Pancreas (tissue), 10 donors: ENCODE results near the gene SMARCA2. TPM values are rescaled to one million over a fixed set of nuclear protein-coding genes. Genes with fewer than 3 reads are reported as not detected.

Experiments used
- ATAC-seq, 4 donors: fragments of 200-7000 bp; cut with Tn5 transposase; one replicate each; pipeline versions ENCODE4 v1.8.0 to v1.9.1; 2020; ENCODE audit warnings: mild to moderate bottlenecking in 4 of 4, moderate library complexity in 4 of 4
- DNase-seq, 6 donors: peaks; one replicate each; pipeline ENCODE4 v3.0.0-alpha.2; 2020
- FAIRE-seq: peaks from 2 replicates; lab custom pipeline; 2012; peaks lifted over from hg19 to GRCh38; lab: Jason Lieb, UNC
- H3K27ac ChIP-seq, 4 donors: fragments of 200-600 bp; sonication (generic); 1 replicate in 3 of 4; 2 replicates in 1 of 4; pipeline versions ENCODE4 v1.5.0 to v1.8.0; 2020
- H3K27me3 ChIP-seq, 4 donors: fragments of 200-600 bp; one replicate each; pipeline ENCODE4 v1.8.0; 2021
- H3K36me3 ChIP-seq, 3 donors: fragments of 200-600 bp; sonication (generic) in 1 of 3; one replicate each; pipeline versions ENCODE4 v1.5.0 to v1.8.0; 2020 to 2021
- H3K4me1 ChIP-seq, 3 donors: fragments of 200-600 bp; one replicate each; pipeline ENCODE4 v1.8.0; 2021
- H3K4me3 ChIP-seq, 4 donors: fragments of 200-600 bp; sonication (generic) in 2 of 4; one replicate each; pipeline versions ENCODE4 v1.5.0 to v1.8.0; 2020 to 2021
- H3K9me3 ChIP-seq, 4 donors: fragments of 200-600 bp; one replicate each; pipeline ENCODE4 v1.8.0; 2021
- WGBS, 2 donors: extraction: QIAGEN DNeasy Blood & Tissue Kit; methylation state at CpG; one replicate each; pipeline ENCODE4 v1.1.7; 2013; 5-methylcytosine and 5-hydroxymethylcytosine counted together
- intact Hi-C, 3 donors: fragments of 100-400 bp; cut with DNase I; formaldehyde crosslinking; loops; one replicate each; pipeline versions ENCODE4 v1.11.1 to v1.14.2; 2022
- polyA plus RNA-seq, 2 donors: library from polyadenylated mRNA; stranded (reverse); fragments of 200-250 nt; gene quantifications; one replicate each; pipeline ENCODE4 v1.2.3, GENCODE V29; 2013
- total RNA-seq, 6 donors: library from RNA; stranded (reverse); fragmentation: NEBNext Ultra II Directional in 4 of 6; extraction: Animal tissue kit (Norgen Biotek cat#: 25700) in 4 of 6; gene quantifications; one replicate each; pipeline versions ENCODE4 v1.2.1 to v1.2.4, GENCODE V29; 2021 to 2023
- TF ChIP-seq, protein P1 (sequence below), 4 donors: fragments of 200-600 bp; sonication (generic) in 3 of 4; IDR thresholded peaks; one replicate each; pipeline versions ENCODE4 v1.5.0 to v1.8.0; 2021; ENCODE audit warnings: antibody characterized with exemption in 4 of 4
- donor health status: healthy with polysubstance abuse.
- donor health status: DM: no; HTN: no; CAD: no; lungs with moderate emphysema.
- donor health status: DM: no; HTN: no; CAD: no.
- donor health status: control.
- donor health status: control.
- donor health status: Bipolar disorder and iron deficiency.
- donor health status: DM: yes; HTN: yes; CAD: no.
- donor health status: DM: no; HTN: no; CAD: no.
- donor health status: DM: no; HTN: no; CAD: no.
- donor health status: DM: yes; HTN: yes; CAD: no.

Gene SMARCA2
- total and polyA plus RNA-seq, 8 donors: 21.7 to 91.4 (median 64.6) TPM

GRCh38 chr9:2196757-2197156 lies 181.6 kb downstream of the SMARCA2 start:
- H3K4me3 ChIP-seq: no peak overlapping the region
- no peaks in the 10 kb centered on the region for H3K9me3 ChIP-seq
- TF ChIP-seq, protein P1, sequence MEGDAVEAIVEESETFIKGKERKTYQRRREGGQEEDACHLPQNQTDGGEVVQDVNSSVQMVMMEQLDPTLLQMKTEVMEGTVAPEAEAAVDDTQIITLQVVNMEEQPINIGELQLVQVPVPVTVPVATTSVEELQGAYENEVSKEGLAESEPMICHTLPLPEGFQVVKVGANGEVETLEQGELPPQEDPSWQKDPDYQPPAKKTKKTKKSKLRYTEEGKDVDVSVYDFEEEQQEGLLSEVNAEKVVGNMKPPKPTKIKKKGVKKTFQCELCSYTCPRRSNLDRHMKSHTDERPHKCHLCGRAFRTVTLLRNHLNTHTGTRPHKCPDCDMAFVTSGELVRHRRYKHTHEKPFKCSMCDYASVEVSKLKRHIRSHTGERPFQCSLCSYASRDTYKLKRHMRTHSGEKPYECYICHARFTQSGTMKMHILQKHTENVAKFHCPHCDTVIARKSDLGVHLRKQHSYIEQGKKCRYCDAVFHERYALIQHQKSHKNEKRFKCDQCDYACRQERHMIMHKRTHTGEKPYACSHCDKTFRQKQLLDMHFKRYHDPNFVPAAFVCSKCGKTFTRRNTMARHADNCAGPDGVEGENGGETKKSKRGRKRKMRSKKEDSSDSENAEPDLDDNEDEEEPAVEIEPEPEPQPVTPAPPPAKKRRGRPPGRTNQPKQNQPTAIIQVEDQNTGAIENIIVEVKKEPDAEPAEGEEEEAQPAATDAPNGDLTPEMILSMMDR (IDR thresholded peaks at IDR 0.05): no peak
- DNase-seq (no peak), FAIRE-seq (no peak), ATAC-seq (no peak)
- H3K27ac ChIP-seq: no peak overlapping the region
- no peaks in the 10 kb centered on the region for H3K27me3 ChIP-seq
- intact Hi-C loops: no loop called here
- no peaks in the 10 kb centered on the region for H3K4me1 ChIP-seq
- 95 to 98% methylated on average over 2 of the region's 2 CpGs for WGBS, 2 donors
- H3K36me3 ChIP-seq: peaks cover 0 to 5% (median 0%) of the 10 kb centered on the region in 3 donors

GRCh38 chr9:2198956-2199635 lies 183.9 kb downstream of the SMARCA2 start:
- 95 to 98% methylated on average over 4 of the region's 4 CpGs for WGBS, 2 donors
- no peak for FAIRE-seq
- no peak for ATAC-seq
- Histone ChIP-seq H3K9me3 (no peaks in the 10 kb centered on the region), H3K36me3 (no peaks in the 10 kb centered on the region), H3K4me3 (no peak overlapping the region), H3K27me3 (no peaks in the 10 kb centered on the region), H3K4me1 (no peaks in the 10 kb centered on the region), H3K27ac (no peak overlapping the region)
- intact Hi-C loops: no loop called here
- TF ChIP-seq, protein P1 (IDR thresholded peaks at IDR 0.05): no peak
- no peak for DNase-seq

DNA sequence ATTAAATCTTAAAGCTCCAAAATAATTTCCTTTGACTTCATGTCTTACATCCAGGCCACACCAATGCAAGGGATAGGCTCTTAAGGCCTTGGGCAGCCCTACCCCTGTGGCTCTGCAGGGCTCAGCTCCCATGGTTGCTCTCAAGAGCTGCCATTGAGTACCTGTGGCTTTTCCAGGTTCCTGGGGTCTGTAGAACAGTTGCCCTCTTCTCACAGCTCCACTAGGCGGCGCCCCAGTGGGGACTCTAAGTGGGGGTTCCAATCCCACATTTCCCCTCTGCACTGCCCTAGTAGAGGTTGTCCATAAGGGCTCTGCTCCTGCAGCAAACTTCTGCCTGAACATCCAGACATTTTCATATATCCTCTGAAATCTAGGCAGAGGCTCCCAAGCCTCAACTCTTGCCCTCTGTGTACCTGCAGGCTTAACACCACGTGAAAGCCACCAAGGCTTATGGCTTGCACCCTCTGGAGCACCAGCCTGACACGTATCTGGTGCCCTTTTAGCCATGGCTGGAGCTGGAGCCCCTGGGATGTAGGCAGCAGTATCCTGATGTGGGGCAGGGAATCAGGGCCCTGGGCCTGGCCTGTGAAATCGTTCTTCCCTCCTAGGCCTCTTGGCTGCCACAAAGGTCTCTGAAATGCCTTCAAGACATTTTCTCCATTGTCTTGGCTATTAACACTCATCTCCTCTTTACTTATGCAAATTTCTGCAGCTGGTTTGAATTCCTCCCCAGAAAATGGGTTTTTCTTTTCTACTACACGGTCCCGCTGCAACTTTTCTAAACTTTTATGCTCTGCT lies 185.1 kb downstream of the SMARCA2 start:
- 93 to 96% methylated on average over 7 of the region's 7 CpGs for WGBS, 2 donors
- FAIRE-seq (no peak), DNase-seq (no peak), ATAC-seq (no peak)
- intact Hi-C loops: no loop called here
- H3K36me3 ChIP-seq: no peaks in the 10 kb centered on the region
- no peaks in the 10 kb centered on the region for H3K9me3 ChIP-seq
- no peak overlapping the region for H3K27ac ChIP-seq
- H3K4me1 ChIP-seq: no peaks in the 10 kb centered on the region
- no peaks in the 10 kb centered on the region for H3K27me3 ChIP-seq
- TF ChIP-seq, protein P1 (IDR thresholded peaks at IDR 0.05): no peak
- H3K4me3 ChIP-seq: no peak overlapping the region

DNA sequence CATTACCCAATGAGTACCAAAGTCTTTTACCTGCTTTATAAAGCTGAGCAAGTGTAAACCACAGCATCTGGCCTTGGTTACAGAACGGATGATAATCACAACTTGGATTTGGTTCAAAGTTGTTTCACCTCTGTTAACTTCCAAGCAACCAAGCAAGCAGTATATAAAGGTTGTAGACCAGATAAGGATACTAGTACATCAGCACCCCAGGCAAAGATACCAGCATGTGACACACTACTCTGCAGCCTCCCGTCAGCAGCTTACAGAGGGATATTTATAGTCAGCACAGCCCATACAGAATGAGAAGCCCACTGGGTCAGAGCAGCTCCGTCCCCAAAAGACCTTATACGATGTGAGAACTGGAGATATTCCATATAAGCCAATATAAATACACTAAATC lies 193.3 kb downstream of the SMARCA2 start:
- FAIRE-seq (no peak), ATAC-seq (peak in 2 of 4 donors; percentile 12 to 25), DNase-seq (no peak)
- intact Hi-C loops: no loop called here
- TF ChIP-seq, protein P1 (IDR thresholded peaks at IDR 0.05): no peak
- WGBS, 2 donors: 56 to 69% methylated on average over 4 of the region's 4 CpGs
- no peaks in the 10 kb centered on the region for H3K4me1 ChIP-seq
- no peaks in the 10 kb centered on the region for H3K27me3 ChIP-seq
- H3K36me3 ChIP-seq: no peaks in the 10 kb centered on the region
- no peak overlapping the region for H3K27ac ChIP-seq
- no peaks in the 10 kb centered on the region for H3K9me3 ChIP-seq
- H3K4me3 ChIP-seq: no peak overlapping the region

DNA sequence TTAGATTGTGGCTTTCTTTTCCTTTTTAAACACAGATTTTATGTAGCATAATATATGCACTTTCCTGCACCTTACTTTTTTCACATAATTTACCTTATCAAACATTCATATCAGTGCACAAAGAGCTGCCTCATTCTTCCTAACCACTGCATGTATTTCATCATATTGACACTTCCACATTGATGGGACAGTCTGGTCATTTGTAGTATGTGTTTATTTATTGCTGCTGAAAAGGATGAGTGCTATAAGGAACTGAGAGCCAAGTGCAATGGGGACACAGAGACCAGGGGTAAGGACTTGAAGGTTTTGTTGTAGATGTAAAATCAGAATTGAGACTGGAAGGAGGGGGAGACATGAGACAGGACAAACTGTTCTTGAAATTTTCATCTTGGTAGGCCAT lies 193.8 kb downstream of the SMARCA2 start:
- DNase-seq: no peak
- Histone ChIP-seq H3K27me3 (no peaks in the 10 kb centered on the region), H3K4me1 (no peaks in the 10 kb centered on the region), H3K9me3 (no peaks in the 10 kb centered on the region), H3K27ac (no peak overlapping the region), H3K4me3 (no peak overlapping the region), H3K36me3 (no peaks in the 10 kb centered on the region)
- intact Hi-C loops: no loop called here
- ATAC-seq: no peak
- FAIRE-seq: no peak
- TF ChIP-seq, protein P1 (IDR thresholded peaks at IDR 0.05): no peak
